Measurements from ENCODE around the gene HNRNPL. TPM values are rescaled to one million over a fixed set of nuclear protein-coding genes. Genes with fewer than 3 reads are reported as not detected.
A peak's percentile ranks its signal among the peaks of the same experiment; 100 is the strongest.

HNRNPL gene
- total and polyA plus RNA-seq, 9 of the 15 experiments (the other 6 are each of a cell fraction or from before 2014, with no cell fraction given), result 39.5 to 610 (median 299) TPM

DNA sequence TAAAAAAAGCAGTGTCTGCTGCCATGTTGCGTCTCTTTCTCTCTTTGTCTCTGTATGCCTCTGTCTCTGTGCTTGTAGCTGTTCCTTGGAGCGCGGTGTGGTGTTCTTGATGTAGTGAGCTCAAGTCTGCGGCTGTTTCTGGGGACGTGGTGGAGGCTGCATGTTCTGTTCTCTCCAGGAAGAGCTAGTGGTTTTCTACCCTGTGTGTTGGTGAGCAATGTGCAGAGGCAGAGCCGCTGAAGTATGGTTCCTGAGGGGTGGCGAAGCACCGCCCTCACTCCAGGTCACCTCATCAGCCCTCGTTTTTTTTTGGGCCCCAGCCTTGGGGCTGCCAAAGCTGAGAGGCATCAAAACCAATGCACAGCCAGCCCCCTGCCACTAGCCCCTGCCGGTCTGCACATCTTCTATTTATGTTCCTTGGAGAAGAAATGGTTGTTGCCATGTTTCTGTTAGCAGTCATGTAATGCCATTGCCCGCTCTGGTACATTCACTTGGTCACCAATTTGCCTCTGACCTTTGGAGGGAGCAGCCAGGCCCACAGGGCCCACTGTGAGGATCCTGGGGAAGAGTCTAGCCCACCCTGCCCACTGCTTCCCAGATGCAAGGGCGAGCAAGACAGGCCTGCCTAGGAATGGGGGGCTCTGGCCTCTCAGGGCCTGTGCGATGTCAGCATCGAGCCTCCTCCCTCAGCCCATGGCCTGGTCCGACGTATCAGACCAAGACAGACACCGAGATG lies 7.2 kb downstream of the HNRNPL start:
- Histone ChIP-seq H3K4me2 (ENCODE audit: insufficient read depth, low read length) (no peak overlapping the region), H3K27ac (ENCODE audit: extremely low read depth, low read depth, low read length) (peak overlapping the region; percentile 10; the same call in 2 of the 3 replicates), H4K20me1 (replicated peaks; ENCODE audit: control insufficient read depth, insufficient read depth, low read length) (peaks cover 29% of the 10 kb centered on the region), H3K4me3 (no peak overlapping the region), H2AFZ (ENCODE audit: low read depth, low read length) (no peak overlapping the region), H3K9ac (ENCODE audit: insufficient read depth in 1 of 2, low read depth in 2 of 2, low read length in 2 of 2) (peak overlapping the region in 1 of 2 experiments; percentile 76; a peak in 2 of 4 replicates), H3K9me3 (replicated peaks; ENCODE audit: control insufficient read depth, insufficient read depth, low read depth, low read length) (no peaks in the 10 kb centered on the region), H3K36me3 (ENCODE audit: control insufficient read depth, insufficient read depth, low read length) (peaks cover 99% of the 10 kb centered on the region), H3K4me1 (replicated peaks in 1 of 2; ENCODE audit: control insufficient read depth in 2 of 2, insufficient read depth in 2 of 2, low read length in 2 of 2) (peaks cover 3 to 16% of the 10 kb centered on the region in 2 experiments; a peak in 4 of 5 replicates), H3K9me1 (ENCODE audit: control insufficient read depth, insufficient read depth, low read length) (no peaks in the 10 kb centered on the region), H3K79me2 (ENCODE audit: control insufficient read depth, insufficient read depth, low read length) (peaks cover 67% of the 10 kb centered on the region), H3K27me3 (ENCODE audit: control insufficient read depth in 2 of 2, insufficient read depth in 2 of 2, low read length in 2 of 2) (no peaks in the 10 kb centered on the region)
- in situ Hi-C loops (cut with MboI) (no loop called here), intact Hi-C loops (cut with micrococcal nuclease) (no loop called here)
- CTCF ChIA-PET (ENCODE audit: low intra/inter-chr PET ratio), result no interaction called here
- no peak for TF ChIP-seq CBX8 (IDR thresholded peaks at IDR 0.05; ENCODE audit: borderline replicate concordance, extremely low read depth, low read depth, low read length, poor library complexity, severe bottlenecking)
- peak; percentile 28 for TF ChIP-seq RBM22 (IDR thresholded peaks at IDR 0.05; ENCODE audit: low read depth, low read length, poor library complexity, severe bottlenecking)
- TF ChIP-seq POLR2AphosphoS5 (IDR thresholded peaks at IDR 0.05; ENCODE audit: control insufficient read depth, insufficient read depth, low read depth, low read length), result peak; percentile 33; the same call in 1 of the 2 replicates
- peak; percentile 67 for TF ChIP-seq POLR2G (IDR thresholded peaks at IDR 0.05; ENCODE audit: low read depth, low read length)
- no peak for TF ChIP-seq LEF1 (IDR thresholded peaks at IDR 0.05)
- peak; percentile 75 for TF ChIP-seq RBFOX2 (IDR thresholded peaks at IDR 0.05; ENCODE audit: low read depth, low read length)
- DNase-seq (ENCODE audit: extremely low read depth in 1 of 4, low spot score in 3 of 4) (peak in 1 of 4 experiments; percentile 2), FAIRE-seq (no peak), ATAC-seq (no peak)
- POLR2A ChIA-PET, result interaction anchor here (0.6 to 1.3 kb wide), 6 partner anchors 9 to 455 kb away, joined by 3 to 4 read pairs (median 3); partner anchors contain the start of gene ECH1
- BruUV-seq (replicated peaks), result no TSS peak
- WGBS (ENCODE audit: insufficient coverage, low coverage, missing lambda C conversion rate), result 92% methylated on average over 17 of the region's 17 CpGs
